ENCODE measurements around the gene CCDC9B.

CCDC9B gene

GRCh38 chr15:40357246-40357645 is 16.5 kb upstream of the CCDC9B start:
- H3K9ac ChIP-seq (ENCODE audit: low read depth, low read length), result peak overlapping the region; percentile 40
- no peaks in the 10 kb centered on the region for H3K9me3 ChIP-seq (ENCODE audit: control insufficient read depth, insufficient read depth, low read length)
- no peaks in the 10 kb centered on the region for H3K36me3 ChIP-seq (ENCODE audit: insufficient read depth, low read length)
- H3K4me1 ChIP-seq (ENCODE audit: insufficient read depth, low read length), result peaks cover 11% of the 10 kb centered on the region

- Histone ChIP-seq H3K9me3 (ENCODE audit: control insufficient read depth, insufficient read depth, low read length) (no peaks in the 10 kb centered on the region), H3K4me1 (ENCODE audit: insufficient read depth, low read length) (peaks cover 11% of the 10 kb centered on the region), H3K9ac (ENCODE audit: low read depth, low read length) (no peak overlapping the region)
Measured at GRCh38 chr15:40355976-40356585, 15.3 kb upstream of the CCDC9B start.

GRCh38 chr15:40354408-40355171 is 13.9 kb upstream of the CCDC9B start:
- no peaks in the 10 kb centered on the region for H3K9me3 ChIP-seq (ENCODE audit: control insufficient read depth, insufficient read depth, low read length)
- H3K36me3 ChIP-seq (ENCODE audit: insufficient read depth, low read length), result no peaks in the 10 kb centered on the region
- H3K9ac ChIP-seq (ENCODE audit: low read depth, low read length), result no peak overlapping the region
- peaks cover 11% of the 10 kb centered on the region for H3K4me1 ChIP-seq (ENCODE audit: insufficient read depth, low read length)

More at GRCh38 chr15:40355976-40356585, 15.3 kb upstream of the CCDC9B start:
- no peaks in the 10 kb centered on the region for H3K36me3 ChIP-seq (ENCODE audit: insufficient read depth, low read length)

GRCh38 chr15:40353697-40354096 is 13.0 kb upstream of the CCDC9B start:
- no peaks in the 10 kb centered on the region for H3K9me3 ChIP-seq (ENCODE audit: control insufficient read depth, insufficient read depth, low read length)
- no peaks in the 10 kb centered on the region for H3K36me3 ChIP-seq (ENCODE audit: insufficient read depth, low read length)
- H3K9ac ChIP-seq (ENCODE audit: low read depth, low read length), result no peak overlapping the region
- H3K4me1 ChIP-seq (ENCODE audit: insufficient read depth, low read length), result peaks cover 11% of the 10 kb centered on the region

DNA sequence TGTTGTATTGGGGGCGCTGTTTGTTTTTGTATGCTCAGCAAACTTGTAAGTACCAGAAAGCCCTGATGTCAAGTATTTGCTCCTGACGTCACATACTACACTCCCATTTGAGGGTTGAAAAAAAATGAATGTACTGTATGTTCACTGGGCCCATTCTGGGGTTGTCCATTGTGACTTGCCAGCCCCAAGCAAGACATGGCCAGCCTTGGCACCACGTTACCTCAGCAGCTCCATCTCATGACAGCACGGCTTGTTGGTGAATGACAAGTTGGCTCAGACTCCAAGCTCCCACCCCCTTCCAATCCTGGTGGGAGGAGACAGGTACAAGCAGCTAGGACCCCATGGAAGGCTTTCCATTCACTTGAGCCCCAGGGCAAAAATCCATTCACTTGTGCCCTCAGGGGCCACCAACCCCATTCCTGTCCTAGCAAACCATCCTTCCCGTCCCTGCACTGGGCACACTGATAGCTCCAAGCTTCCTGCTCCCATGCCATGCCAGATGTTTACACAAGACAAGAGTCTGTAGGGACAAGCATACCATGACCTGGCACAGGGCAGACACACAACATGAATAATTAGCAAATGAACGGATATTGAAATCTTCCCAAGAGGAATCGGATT is 11.7 kb upstream of the CCDC9B start:
- H3K4me1 ChIP-seq (ENCODE audit: insufficient read depth, low read length), result peaks cover 11% of the 10 kb centered on the region
- H3K9me3 ChIP-seq (ENCODE audit: control insufficient read depth, insufficient read depth, low read length), result no peaks in the 10 kb centered on the region
- H3K9ac ChIP-seq (ENCODE audit: low read depth, low read length), result no peak overlapping the region
- H3K36me3 ChIP-seq (ENCODE audit: insufficient read depth, low read length), result no peaks in the 10 kb centered on the region

DNA sequence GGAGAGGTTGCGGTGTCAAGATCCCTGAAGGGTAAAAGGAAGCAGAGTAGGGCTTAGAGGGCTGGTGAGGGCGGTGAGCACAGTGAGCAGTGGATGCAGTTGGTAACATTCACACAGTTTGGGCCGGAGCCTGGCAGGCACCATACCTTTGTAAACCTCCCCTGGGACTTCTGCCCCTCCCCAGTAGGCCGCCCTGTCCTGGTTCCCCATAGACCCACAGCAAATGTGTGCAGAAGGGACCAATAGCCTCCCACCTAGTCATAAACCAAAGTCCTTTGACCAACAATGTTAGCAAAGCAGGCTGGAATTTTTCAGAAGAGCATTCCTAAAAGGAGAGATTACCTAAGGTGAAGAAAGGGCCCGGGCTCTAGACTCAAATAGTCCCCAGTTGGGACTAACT is 8.4 kb upstream of the CCDC9B start:
- Histone ChIP-seq H3K4me1 (ENCODE audit: insufficient read depth, low read length) (peaks cover 5% of the 10 kb centered on the region), H3K9me3 (ENCODE audit: control insufficient read depth, insufficient read depth, low read length) (no peaks in the 10 kb centered on the region), H3K9ac (ENCODE audit: low read depth, low read length) (no peak overlapping the region), H3K36me3 (ENCODE audit: insufficient read depth, low read length) (no peaks in the 10 kb centered on the region)

DNA sequence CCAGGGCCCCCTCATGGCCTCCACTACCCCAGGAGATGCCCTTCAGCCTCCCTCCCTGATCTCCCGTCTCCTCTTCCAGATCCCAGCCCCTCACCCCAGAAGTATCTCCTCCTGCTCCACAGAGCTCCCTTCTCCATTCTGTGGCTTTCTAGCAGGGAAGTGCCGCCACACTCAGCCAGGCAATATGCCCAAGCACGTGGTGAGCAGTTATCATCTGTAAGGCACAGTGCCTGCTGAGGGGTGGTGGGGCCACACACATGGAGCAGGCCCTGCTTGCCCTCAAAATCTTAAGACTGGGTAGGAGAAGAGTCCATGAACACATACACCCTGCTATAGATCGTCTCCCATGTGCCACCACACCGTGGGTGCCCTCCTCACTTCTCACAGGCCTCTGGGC is 7.7 kb upstream of the CCDC9B start:
- H3K4me1 ChIP-seq (ENCODE audit: insufficient read depth, low read length), result peaks cover under 1% of the 10 kb centered on the region; the same call in 1 of the 2 replicates
- H3K9me3 ChIP-seq (ENCODE audit: control insufficient read depth, insufficient read depth, low read length), result no peaks in the 10 kb centered on the region
- H3K36me3 ChIP-seq (ENCODE audit: insufficient read depth, low read length), result no peaks in the 10 kb centered on the region
- H3K9ac ChIP-seq (ENCODE audit: low read depth, low read length), result no peak overlapping the region

DNA sequence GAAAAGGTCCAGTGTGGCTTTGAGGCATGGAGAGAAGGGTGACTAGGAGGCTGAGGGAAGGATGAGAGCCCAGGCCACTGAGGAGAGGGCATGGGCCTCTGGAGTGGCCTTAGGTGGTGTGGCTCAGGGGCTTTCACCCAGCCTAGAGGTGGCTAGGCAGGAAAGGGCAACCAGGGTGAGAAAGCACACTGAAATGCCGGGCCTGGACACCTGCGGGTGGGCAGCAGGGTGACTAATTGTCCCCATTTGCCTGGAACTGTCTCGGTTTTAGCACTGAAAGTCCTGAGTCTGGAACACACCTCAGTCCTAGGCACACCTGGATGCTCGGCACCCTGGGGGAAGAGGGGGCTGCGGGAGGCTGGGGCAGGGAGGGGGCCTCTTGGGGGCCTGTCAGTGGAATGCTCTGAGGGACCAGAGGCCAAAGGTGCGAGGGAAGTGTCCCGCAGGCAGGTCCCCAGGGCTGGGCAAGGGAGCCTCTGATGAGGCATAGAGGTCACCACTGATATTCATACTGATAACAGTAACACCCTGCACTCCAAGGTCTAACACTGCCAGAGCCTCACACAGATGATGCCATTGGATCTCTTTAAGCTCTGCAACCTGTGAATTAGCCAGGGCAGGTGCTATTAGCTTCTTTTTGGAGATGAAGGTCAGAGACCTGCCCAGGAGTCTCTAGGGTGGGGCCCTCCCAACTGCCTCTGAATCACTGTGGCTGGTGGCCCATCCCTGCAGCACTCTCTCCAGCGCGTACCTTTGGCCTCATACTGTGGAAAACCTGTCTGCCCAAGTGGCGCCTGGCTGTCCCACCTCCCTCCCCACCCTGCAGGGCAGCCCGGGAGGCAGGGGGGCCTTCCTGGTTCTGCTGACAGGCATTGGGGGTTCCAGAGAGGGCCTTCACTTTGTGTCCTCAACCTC is 7.1 kb upstream of the CCDC9B start:
- H3K4me1 ChIP-seq (ENCODE audit: insufficient read depth, low read length), result peaks cover 7% of the 10 kb centered on the region; the same call in 1 of the 2 replicates
- no peak overlapping the region for H3K9ac ChIP-seq (ENCODE audit: low read depth, low read length)
- no peaks in the 10 kb centered on the region for H3K36me3 ChIP-seq (ENCODE audit: insufficient read depth, low read length)
- H3K9me3 ChIP-seq (ENCODE audit: control insufficient read depth, insufficient read depth, low read length), result no peaks in the 10 kb centered on the region

DNA sequence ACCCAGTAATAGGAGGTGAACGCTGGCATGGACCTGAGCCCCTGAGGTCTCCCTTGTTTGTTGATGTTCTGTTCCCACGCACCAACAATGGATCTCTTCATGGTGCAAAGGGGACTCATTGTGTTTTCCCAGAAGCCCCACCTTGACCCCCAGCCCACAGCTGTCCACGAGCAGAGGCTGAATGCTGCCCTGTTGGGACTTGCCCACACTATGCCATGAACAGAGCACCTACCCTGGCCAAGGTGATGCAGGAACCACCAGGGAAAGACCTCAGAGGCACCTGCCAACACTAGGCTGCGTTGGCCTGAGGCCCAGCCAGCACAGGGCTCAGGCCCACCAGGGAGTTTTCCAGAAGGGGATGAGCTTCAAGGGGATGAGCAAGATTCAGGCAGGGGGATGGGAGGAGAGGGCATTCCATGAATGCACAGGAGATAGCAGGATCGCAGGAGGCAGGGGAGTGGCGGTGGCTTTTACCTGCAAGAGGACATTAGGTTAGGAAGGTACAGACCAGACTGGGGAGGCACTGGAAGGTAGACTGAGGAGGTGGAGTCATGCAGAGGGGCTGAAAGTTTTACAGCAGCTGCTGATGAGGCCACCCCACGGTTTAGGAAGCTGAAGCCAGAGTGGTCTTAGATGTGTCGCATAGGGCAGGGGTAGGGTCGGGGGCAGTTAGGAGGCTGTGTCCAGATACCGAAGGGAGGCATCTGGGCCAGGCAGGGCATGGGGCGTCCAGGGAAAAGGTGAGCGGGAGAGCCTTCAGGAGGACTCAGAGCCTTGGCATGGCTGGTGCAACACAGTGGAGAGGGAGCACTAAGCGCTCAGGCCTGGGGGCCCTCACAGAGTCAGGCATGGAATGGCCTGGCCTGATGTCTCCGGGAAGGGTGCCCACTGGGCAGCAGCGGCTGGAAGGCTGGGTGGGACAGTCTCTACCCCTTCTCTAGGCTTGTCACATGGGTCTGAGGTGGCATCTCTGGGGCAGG is 6.1 kb upstream of the CCDC9B start:
- Histone ChIP-seq H3K4me1 (ENCODE audit: insufficient read depth, low read length) (peaks cover 8% of the 10 kb centered on the region; the same call in 1 of the 2 replicates), H3K36me3 (ENCODE audit: insufficient read depth, low read length) (no peaks in the 10 kb centered on the region)

GRCh38 chr15:40345867-40346578 is 5.3 kb upstream of the CCDC9B start:
- no peak overlapping the region for H3K9ac ChIP-seq (ENCODE audit: low read depth, low read length)
- H3K36me3 ChIP-seq (ENCODE audit: insufficient read depth, low read length), result no peaks in the 10 kb centered on the region
- peaks cover 8% of the 10 kb centered on the region; the same call in 1 of the 2 replicates for H3K4me1 ChIP-seq (ENCODE audit: insufficient read depth, low read length)
- no peaks in the 10 kb centered on the region for H3K9me3 ChIP-seq (ENCODE audit: control insufficient read depth, insufficient read depth, low read length)

More for the DNA sequence above, 6.1 kb upstream of the CCDC9B start:
- Histone ChIP-seq H3K9me3 (ENCODE audit: control insufficient read depth, insufficient read depth, low read length) (no peaks in the 10 kb centered on the region), H3K9ac (ENCODE audit: low read depth, low read length) (no peak overlapping the region)

GRCh38 chr15:40345225-40345866 is 4.6 kb upstream of the CCDC9B start:
- H3K9ac ChIP-seq (ENCODE audit: low read depth, low read length), result no peak overlapping the region
- peaks cover 11% of the 10 kb centered on the region; the same call in 1 of the 2 replicates for H3K4me1 ChIP-seq (ENCODE audit: insufficient read depth, low read length)
- H3K9me3 ChIP-seq (ENCODE audit: control insufficient read depth, insufficient read depth, low read length), result no peaks in the 10 kb centered on the region
- no peaks in the 10 kb centered on the region for H3K36me3 ChIP-seq (ENCODE audit: insufficient read depth, low read length)

- H3K36me3 ChIP-seq (ENCODE audit: insufficient read depth, low read length), result no peaks in the 10 kb centered on the region
- H3K4me1 ChIP-seq (ENCODE audit: insufficient read depth, low read length), result peaks cover 18% of the 10 kb centered on the region; the same call in 1 of the 2 replicates
- no peaks in the 10 kb centered on the region for H3K9me3 ChIP-seq (ENCODE audit: control insufficient read depth, insufficient read depth, low read length)
- H3K9ac ChIP-seq (ENCODE audit: low read depth, low read length), result no peak overlapping the region
Measured at GRCh38 chr15:40344631-40345120, 3.9 kb upstream of the CCDC9B start.

Data from ES-I3 (cell line).